Hematopoietic multipotent progenitor cell treated with erythropoietin and hydrocortisone succinate and interleukin-3 and kit ligand, for 17 days (in vitro differentiated cells): Measurements from ENCODE around the gene SLC6A16.
"Not testable (repeated sequence)": the region's sequence is repeated elsewhere in the genome, so short reads cannot be mapped to it uniquely, and the experiment has no call there.

Experiments
- DNase-seq: peaks from one replicate; pipeline ENCODE4 v3.0.0-alpha.2; 2015; ENCODE audit warnings: low spot score

SLC6A16 gene

DNA sequence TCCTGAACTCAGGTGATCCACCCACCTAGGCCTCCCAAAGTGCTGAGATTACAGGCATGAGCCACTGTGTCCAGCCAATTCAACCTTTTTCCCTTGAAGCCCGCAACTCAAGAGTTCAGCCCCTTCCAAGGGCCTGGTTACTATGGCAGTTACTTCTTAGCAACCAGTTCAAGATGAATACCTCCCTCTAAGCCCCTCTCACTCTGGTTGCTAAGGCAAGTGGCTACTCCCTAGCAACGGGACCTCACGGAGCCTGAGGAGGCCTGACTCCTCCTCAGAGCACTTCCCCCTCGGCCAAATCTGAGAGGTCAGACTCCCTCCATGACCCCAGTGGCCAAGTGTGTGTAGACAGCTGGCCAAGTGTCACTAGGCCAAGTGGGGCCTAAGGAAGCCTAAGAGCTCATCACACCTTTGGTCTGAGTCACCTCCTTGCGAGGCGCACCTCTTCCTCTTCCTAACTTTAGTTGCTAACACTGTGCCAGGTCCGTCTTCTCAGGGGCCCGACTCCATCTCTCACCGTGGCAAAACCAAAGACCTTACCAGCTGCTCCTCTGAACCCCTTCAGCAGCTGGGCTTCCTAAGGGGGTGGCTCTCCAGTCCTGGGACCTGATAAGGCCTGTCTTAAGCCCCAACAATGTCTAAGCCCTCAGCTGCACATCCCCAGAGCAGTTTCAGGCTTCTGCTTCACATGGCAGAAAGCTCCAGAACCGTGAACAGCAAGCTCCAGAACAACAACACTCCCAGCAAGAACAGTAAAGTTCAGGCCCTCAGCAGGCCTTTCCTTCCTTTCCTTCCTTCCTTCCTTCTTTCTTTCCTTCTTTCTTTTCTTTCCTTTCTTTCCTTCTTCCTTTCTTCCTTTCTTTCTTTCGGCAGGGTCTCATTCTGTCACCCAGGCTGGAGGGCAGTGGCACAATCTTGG is 19.8 kb upstream of the SLC6A16 start:
- DNase-seq = no peak

GRCh38 chr19:49343123-49343522 is 18.1 kb upstream of the SLC6A16 start:
- DNase-seq = no peak

DNA sequence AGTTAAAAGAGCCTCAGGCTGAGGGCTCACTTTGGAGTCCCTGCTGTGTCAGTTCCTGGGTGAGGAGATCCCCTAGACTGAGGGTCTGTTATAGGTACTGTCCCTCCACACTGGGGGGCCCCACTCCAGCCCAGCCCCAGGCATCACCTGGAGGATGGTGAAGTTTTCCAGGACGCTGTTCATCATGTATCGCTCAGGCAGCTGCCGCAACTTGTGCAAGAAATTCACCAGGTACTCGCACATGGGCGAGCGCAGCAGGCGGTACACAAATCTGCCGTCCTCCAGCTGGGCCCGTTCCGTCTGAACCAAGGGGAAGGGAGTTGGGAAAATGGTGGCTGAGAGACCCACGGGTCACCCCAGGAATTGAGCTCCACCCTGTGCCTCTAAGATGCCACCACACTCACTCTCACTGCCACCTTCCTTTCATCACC is 17.3 kb upstream of the SLC6A16 start:
- DNase-seq = no peak

DNA sequence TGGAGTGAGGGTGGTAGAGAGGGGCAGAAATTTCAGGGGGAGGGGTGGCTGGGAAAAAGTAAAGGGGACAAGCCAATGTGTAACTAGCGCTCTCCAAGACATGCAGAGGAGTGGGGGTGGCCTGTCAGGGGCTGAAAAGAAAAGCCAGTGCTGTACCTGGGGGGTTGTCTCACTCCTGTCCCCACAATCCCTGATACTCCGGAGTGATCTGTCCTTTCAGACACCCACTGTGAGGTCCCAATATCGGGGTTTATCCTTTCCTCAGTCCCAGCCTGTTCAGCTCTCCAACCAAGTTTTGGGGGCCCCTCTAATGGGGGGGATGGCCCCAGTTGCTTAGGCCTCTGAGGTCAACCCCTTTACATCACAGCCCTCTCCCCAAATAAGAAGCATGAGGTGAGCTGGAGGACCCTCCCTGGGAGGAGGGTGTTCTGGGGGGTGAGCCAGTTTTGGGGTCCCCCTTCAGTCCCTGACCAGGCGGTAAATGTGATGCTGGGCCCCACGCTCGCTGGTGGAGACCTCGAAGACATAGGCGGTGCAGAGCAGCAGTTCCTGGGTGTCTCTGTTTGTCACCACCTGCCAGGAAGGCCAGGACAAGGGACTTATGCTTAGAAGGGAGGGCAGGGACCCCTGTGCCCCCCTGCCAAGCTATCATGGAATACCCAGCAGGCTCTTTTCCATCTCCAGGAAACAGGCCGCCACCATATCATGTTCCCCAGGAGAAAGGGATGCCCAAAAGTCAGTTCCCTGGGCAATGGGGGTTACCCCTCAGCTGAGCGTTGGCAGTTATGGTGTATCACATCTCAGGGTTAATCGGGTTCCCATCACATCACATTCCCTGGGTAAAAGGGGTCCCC is 16.1 kb upstream of the SLC6A16 start:
- DNase-seq = no peak

DNA sequence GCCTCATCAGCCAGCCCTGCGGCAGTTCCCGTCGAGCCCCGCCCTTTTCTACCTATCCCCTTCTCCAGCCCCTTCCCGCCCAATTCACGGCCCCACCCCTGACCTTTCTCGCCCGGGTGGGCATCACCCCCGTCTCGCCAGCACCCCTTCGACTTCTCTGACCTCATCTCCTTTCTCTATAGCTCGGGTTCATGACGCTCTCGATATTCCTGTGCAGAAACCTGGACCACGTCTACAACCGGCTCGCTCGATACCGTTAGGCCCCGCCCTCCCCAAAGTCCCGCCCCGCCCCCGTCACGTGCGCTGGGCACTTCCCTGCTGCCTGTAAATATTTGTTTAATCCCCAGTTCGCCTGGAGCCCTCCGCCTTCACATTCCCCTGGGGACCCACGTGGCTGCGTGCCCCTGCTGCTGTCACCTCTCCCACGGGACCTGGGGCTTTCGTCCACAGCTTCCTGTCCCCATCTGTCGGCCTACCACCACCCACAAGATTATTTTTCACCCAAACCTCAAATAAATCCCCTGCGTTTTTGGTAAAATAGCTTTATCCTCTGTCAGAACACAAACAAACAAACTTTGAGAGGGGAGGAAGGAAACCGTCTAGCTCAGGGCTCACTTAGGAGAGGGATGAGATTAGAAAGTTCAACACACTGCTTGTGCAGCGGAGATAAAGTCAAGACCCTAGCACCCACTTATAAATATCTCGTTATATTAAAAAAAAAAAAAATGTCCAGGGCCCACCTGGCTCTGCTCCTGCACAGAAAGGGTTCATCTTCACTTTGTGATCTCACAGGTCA is 15.3 kb upstream of the SLC6A16 start:
- DNase-seq = no peak

DNA sequence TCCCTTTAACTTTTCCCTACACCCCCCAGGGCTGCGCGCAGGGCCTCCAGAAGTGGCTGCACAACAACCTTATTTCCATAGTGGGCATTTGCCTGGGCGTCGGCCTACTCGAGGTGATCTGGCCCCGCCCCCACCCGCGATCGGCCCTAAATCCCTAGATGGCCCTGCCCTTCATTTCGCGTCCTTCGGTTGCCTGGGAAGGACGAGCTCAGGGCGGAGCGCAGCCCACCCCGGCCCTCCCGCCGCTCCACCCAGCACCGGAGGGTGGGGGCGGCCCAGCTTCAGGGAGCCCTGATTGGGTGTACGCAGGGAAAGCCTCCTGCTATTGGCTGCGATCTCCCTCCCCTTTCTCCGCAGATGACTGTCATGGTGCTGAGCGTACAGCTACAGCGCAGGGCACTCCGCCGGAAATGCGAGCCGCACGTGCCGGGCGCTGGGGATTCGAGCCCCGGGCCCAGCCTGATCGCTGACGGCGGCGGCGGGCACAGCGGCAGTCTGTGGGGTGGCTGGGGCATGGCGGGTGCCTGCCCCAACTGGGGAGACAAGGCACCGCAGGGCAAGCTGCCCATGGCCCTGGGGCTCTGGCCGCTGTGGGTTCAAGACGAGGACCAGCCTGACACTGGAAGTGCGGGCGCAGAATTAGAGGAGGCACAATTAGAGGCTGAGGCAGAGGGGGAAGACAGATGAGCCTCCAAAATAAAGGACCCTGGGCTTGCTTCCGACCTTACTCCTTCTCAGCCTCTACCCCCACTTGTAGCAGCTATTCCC is 14.5 kb upstream of the SLC6A16 start:
- no peak for DNase-seq

DNA sequence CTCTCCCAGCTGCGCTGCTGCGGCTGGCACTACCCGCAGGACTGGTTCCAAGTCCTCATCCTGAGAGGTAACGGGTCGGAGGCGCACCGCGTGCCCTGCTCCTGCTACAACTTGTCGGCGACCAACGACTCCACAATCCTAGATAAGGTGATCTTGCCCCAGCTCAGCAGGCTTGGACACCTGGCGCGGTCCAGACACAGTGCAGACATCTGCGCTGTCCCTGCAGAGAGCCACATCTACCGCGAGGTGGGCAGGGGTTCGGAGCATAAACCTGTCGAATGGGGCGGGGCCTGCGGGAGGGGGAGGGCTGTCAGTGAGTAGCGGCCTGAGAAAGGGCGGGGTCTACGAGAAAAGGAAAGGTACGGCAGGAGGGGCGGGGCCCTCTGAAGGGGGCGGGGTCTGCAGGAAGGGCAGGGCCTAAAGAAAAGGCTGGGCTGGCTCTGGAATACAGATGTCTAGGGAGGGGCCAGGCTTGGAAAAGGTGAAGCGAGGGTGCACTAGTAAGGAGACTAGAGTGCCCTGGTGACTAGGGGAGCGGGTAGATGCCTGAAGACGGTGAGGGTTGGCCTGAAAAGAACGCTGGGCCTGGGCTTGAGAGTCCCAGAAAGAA is 13.8 kb upstream of the SLC6A16 start:
- no peak for DNase-seq

GRCh38 chr19:49338023-49338677 is 13.2 kb upstream of the SLC6A16 start:
- DNase-seq = no peak

DNA sequence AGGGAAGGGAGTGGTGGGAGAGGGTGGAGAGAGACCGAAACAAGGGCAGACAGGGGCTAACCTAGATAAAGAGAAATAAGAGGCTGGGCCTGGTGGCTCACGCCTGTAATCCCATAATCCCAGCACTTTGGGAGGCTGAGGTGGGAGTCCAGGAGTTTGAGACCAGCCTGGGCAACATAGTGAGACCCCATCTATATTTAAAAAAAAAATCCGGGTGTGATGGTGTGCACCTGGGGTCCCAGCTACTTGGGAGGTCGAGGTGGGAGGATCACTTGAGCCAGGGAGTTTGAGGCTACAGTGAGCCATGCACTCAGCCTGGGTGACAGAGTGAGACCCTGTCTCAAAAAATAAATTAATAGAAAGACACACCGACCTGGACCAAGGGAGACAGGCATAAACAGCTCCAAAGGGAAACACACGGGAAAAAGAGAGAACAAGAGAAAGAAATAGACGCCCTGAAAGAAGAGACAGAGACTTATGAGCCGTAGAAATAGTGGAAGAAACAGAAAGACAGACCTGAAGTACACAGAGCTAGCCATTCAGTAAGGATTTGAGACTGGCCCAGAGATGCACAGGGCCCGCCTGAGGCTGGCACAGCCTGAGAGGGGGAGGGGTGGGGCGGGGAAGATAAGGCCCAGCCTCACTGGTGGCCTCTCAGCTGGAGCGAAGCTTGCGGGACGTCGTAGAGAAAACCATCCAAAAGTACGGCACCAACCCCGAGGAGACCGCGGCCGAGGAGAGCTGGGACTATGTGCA is 12.5 kb upstream of the SLC6A16 start:
- DNase-seq = no peak

DNA sequence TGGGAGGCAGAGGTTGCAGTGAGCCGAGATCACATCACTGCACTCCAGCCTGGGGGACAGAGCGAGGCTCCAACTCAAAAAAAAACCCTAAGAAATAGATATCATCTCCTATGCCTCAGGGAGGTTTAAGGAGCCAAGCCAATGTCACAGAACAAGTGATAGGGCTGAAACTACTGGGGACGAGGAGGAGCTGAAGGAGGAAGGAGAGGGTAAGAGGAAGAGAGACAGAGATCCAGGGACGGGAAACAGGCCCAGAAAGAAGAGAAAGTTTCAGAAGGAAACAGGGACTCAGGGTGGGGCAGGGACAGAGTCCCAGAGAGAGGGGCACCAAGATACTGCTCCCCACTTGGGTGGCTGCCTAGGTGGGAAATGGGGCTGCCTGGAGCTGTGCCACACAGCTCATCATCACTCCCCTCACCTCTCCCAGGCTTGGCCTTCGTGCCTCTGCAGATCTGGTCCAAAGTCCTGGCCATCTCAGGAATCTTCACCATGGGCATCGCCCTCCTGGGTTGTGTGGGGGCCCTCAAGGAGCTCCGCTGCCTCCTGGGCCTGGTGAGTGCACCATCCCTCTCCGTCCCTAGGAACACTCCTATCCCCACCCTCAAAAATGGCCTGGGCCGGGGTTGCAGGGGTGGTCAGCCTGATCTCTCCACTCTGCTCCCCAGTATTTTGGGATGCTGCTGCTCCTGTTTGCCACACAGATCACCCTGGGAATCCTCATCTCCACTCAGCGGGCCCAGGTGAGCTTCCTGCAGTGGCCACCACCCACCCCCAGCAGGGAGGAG is 11.7 kb upstream of the SLC6A16 start:
- DNase-seq = no peak

GRCh38 chr19:49335784-49336481 is 10.9 kb upstream of the SLC6A16 start:
- DNase-seq = no peak

DNA sequence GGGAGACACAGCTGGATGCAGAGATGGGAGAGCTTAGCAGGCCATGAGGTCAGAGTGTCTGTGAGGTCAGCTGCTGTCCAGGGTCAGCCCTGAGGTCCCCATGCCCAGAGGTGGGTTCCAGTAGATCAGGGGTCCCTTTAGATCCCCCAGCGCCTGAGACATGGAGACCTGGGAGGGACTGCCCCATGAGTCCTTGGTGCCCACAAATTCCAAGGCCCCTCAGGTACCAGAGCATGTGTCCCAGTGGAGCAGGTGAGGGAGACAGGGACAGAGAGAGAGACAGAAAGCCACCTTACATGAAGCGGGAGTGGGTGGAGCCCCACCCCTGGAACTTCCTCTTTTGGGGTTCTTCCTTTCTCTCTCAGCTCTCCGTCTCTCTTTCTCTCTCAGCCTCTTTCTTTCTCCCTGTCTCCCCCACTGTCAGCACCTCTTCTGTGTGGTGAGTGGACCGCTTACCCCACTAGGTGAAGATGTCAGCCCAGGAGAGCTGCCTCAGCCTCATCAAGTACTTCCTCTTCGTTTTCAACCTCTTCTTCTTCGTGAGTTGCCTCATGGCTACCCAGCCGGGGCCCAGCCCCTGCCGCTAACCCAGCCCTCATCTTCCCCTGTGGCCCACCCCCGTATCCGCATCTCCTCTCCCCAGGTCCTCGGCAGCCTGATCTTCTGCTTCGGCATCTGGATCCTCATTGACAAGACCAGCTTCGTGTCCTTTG is 10.2 kb upstream of the SLC6A16 start, which contains the start of gene CD37:
Gene CD37 (plus strand): TSS at position 336 of the 713 bp plus-strand sequence. CDS start 135 bp downstream, at position 471.
- no peak for DNase-seq

GRCh38 chr19:49333811-49334288 is 8.9 kb upstream of the SLC6A16 start:
- no peak for DNase-seq

DNA sequence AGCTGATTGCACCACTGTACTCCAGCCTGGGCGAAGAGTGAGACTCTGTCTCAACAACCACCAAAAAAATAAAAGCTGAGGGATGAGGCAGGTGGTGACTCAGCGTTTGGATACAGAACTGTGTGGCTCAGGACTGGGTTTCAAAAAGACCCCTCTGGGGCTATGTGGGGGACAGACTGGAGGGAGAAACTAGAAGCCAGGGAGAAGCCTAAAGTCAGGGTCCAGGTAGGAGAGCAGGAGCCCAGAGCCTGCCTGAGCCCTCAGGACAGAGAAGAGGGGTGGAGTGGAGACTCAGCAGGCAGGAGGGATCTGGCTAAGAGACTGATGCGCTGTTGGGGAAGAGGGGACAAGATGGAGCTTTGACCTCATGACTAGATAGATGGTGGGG is 8.4 kb upstream of the SLC6A16 start:
- no peak for DNase-seq

DNA sequence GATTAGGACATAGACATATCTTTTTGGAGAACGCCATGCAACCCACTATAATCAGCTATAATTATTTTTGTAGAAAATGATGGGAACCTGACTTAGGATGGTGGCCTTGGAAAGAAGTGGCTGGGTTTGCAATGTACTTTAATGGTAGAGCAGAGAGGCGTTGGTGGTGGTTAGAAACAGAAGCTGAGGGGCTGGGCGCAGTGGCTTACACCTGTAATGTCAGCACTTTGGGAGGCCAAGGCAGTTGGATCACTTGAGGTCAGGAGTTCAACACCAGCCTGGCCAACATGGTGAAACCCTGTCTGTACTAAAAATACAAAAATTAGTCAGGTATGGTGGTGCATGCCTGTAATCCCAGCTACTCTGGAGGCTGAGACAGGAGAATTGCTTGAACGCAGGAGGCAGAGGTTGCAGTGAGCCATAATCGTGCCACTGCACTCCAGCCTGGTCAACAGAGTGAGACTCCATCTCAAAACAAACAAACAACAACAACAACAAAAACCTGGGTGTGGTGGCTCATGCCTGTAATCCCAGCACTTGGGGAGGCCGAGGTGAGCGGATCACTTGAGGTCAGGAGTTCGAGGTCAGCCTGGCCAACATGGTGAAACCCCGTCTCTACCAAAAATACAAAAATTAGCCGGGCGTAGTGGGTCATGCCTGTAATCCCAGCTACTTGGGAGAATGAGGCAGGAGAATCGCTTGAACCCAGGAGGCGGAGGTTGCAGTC is 7.9 kb upstream of the SLC6A16 start:
- DNase-seq = not testable (repeated sequence)

DNA sequence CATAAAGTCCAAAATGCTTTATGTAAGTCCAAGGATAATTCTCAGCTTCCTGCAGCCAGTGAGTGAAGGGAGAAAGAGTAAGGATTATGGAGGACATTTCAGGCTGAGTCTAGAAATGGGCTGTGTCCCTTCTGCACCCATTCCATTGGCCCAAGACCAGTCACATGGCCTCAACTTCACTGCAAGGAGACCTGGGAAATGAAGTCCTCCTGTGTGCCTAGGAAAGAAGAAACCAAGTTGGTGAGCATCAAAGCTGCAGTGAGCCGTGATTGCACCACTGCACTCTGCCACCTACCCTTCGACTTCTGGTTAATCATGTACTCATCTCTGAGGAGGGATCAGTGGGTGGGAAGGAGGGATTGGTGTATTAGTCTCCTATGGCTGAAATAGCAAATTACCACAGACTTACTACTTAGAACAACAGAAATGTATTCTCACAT is 6.6 kb upstream of the SLC6A16 start:
- DNase-seq = no peak
